Neural progenitor cell (in vitro differentiated cells): Measurements from ENCODE around the gene TAF4.
"Not testable (repeated sequence)": the region's sequence is repeated elsewhere in the genome, so short reads cannot be mapped to it uniquely, and the experiment has no call there.

Experiments
- EZH2 ChIP-seq: fragments of 200-600 bp; sonication (generic); IDR thresholded peaks from 2 replicates; pipeline ENCODE4 v1.6.1; 2017; ENCODE audit warnings: antibody characterized with exemption, mild to moderate bottlenecking, moderate library complexity
- TF ChIP-seq, protein P1 (sequence below): fragments of 200-600 bp; sonication (generic); IDR thresholded peaks from 2 replicates; pipeline ENCODE4 v1.5.1; 2017; ENCODE audit warnings: antibody characterized with exemption, mild to moderate bottlenecking

DNA sequence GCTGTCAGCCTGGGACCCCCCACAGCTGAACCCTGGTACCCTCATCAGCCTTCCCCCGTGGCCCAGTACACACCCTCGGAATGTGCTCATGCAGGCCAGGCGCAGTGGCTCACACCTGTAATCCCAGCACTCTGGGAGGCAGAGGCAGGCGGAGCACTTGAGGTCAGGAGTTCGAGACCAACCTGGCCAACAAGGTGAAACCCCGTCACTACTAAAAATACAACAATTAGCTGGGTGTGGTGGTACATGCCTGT lies 9.9 kb downstream of the TAF4 start:
- not testable (repeated sequence) for TF ChIP-seq EZH2
- TF ChIP-seq, protein P1, sequence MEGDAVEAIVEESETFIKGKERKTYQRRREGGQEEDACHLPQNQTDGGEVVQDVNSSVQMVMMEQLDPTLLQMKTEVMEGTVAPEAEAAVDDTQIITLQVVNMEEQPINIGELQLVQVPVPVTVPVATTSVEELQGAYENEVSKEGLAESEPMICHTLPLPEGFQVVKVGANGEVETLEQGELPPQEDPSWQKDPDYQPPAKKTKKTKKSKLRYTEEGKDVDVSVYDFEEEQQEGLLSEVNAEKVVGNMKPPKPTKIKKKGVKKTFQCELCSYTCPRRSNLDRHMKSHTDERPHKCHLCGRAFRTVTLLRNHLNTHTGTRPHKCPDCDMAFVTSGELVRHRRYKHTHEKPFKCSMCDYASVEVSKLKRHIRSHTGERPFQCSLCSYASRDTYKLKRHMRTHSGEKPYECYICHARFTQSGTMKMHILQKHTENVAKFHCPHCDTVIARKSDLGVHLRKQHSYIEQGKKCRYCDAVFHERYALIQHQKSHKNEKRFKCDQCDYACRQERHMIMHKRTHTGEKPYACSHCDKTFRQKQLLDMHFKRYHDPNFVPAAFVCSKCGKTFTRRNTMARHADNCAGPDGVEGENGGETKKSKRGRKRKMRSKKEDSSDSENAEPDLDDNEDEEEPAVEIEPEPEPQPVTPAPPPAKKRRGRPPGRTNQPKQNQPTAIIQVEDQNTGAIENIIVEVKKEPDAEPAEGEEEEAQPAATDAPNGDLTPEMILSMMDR: not testable (repeated sequence)
